Activated gamma-delta T cell (primary cell): ENCODE data around the gene TBATA.
"Not testable (repeated sequence)": the region's sequence is repeated elsewhere in the genome, so short reads cannot be mapped to it uniquely, and the experiment has no call there.

Experiments
- DNase-seq: peaks from one replicate; lab custom pipeline; 2025; lab: John Stamatoyannopoulos, UW

Gene TBATA

GRCh38 chr10:70779088-70779487 lies 6.1 kb downstream of the TBATA start:
- DNase-seq, result no peak

- no peak for DNase-seq
These were observed 6.8 kb downstream of the TBATA start for GRCh38 chr10:70778267-70778924.

- DNase-seq, result no peak
These were observed 7.9 kb downstream of the TBATA start for GRCh38 chr10:70777063-70777875.

GRCh38 chr10:70776455-70777005 lies 8.6 kb downstream of the TBATA start:
- DNase-seq, result no peak

GRCh38 chr10:70775679-70776454 lies 9.3 kb downstream of the TBATA start:
- no peak for DNase-seq

- no peak for DNase-seq
These were observed 10.1 kb downstream of the TBATA start for GRCh38 chr10:70774810-70775678.

- DNase-seq, result no peak
These were observed 11.0 kb downstream of the TBATA start for GRCh38 chr10:70773965-70774809.

- no peak for DNase-seq
These were observed 11.7 kb downstream of the TBATA start for GRCh38 chr10:70773461-70773860.

- DNase-seq, result no peak
These were observed 12.6 kb downstream of the TBATA start for GRCh38 chr10:70772627-70773026.

- DNase-seq, result no peak
These were observed 13.6 kb downstream of the TBATA start for GRCh38 chr10:70771311-70772194.

- DNase-seq, result not testable (repeated sequence)
These were observed 14.7 kb downstream of the TBATA start for GRCh38 chr10:70770516-70770915.

GRCh38 chr10:70770001-70770400 lies 15.2 kb downstream of the TBATA start:
- no peak for DNase-seq

- no peak for DNase-seq
These were observed 16.1 kb downstream of the TBATA start for GRCh38 chr10:70769121-70769520.

- DNase-seq, result not testable (repeated sequence)
These were observed 17.0 kb downstream of the TBATA start for GRCh38 chr10:70768026-70768685.

GRCh38 chr10:70765794-70766594 lies 19.2 kb downstream of the TBATA start:
- DNase-seq, result no peak

GRCh38 chr10:70763567-70763966 lies 21.6 kb downstream of the TBATA start:
- no peak for DNase-seq

GRCh38 chr10:70762441-70763175 lies 22.6 kb downstream of the TBATA start:
- no peak for DNase-seq
